Measurements from ENCODE around the gene STARD13.
"Not testable (repeated sequence)": the region's sequence is repeated elsewhere in the genome, so short reads cannot be mapped to it uniquely, and the experiment has no call there.

STARD13 gene

GRCh38 chr13:33184112-33184490 is 101.5 kb downstream of the STARD13 start:
- 84 to 89% methylated on average over 2 of the region's 2 CpGs for WGBS, 2 experiments (ENCODE audit: insufficient coverage in 2 of 2)

GRCh38 chr13:33183431-33184111 is 102.0 kb downstream of the STARD13 start:
- no peaks in the 10 kb centered on the region for H3K36me3 ChIP-seq (ENCODE audit: control insufficient read depth, insufficient read depth, low read length)
- H3K4me1 ChIP-seq (ENCODE audit: control insufficient read depth, insufficient read depth, low read length, poor library complexity, severe bottlenecking) = peaks cover 20% of the 10 kb centered on the region
- H3K9me3 ChIP-seq (ENCODE audit: control insufficient read depth, low read length) = no peaks in the 10 kb centered on the region
- no peak overlapping the region for H3K4me3 ChIP-seq (ENCODE audit: extremely low read depth, insufficient read depth, low read length, poor library complexity, severe bottlenecking)
- no peak overlapping the region for H3K27ac ChIP-seq (ENCODE audit: low read depth, low read length, severe bottlenecking)
- 100% methylated on average over 1 of the region's 3 CpGs for WGBS, 2 experiments (ENCODE audit: insufficient coverage in 2 of 2)

More at GRCh38 chr13:33184112-33184490, 101.5 kb downstream of the STARD13 start:
- no peaks in the 10 kb centered on the region for H3K9me3 ChIP-seq (ENCODE audit: control insufficient read depth, low read length)
- H3K4me3 ChIP-seq (ENCODE audit: extremely low read depth, insufficient read depth, low read length, poor library complexity, severe bottlenecking) = no peak overlapping the region
- H3K4me1 ChIP-seq (ENCODE audit: control insufficient read depth, insufficient read depth, low read length, poor library complexity, severe bottlenecking) = peaks cover 20% of the 10 kb centered on the region
- no peak overlapping the region for H3K27ac ChIP-seq (ENCODE audit: low read depth, low read length, severe bottlenecking)
- no peaks in the 10 kb centered on the region for H3K36me3 ChIP-seq (ENCODE audit: control insufficient read depth, insufficient read depth, low read length)

- Histone ChIP-seq H3K27ac (ENCODE audit: low read depth, low read length, severe bottlenecking) (no peak overlapping the region), H3K9me3 (ENCODE audit: control insufficient read depth, low read length) (no peaks in the 10 kb centered on the region), H3K36me3 (ENCODE audit: control insufficient read depth, insufficient read depth, low read length) (no peaks in the 10 kb centered on the region), H3K4me1 (ENCODE audit: control insufficient read depth, insufficient read depth, low read length, poor library complexity, severe bottlenecking) (peaks cover 16% of the 10 kb centered on the region), H3K4me3 (ENCODE audit: extremely low read depth, insufficient read depth, low read length, poor library complexity, severe bottlenecking) (no peak overlapping the region)
- 92 to 94% methylated on average over 9 of the region's 9 CpGs for WGBS, 2 experiments (ENCODE audit: insufficient coverage in 2 of 2)
Observed at GRCh38 chr13:33182729-33183128, 102.8 kb downstream of the STARD13 start.

- no peaks in the 10 kb centered on the region for H3K36me3 ChIP-seq (ENCODE audit: control insufficient read depth, insufficient read depth, low read length)
- H3K4me1 ChIP-seq (ENCODE audit: control insufficient read depth, insufficient read depth, low read length, poor library complexity, severe bottlenecking) = peaks cover 9% of the 10 kb centered on the region
- H3K9me3 ChIP-seq (ENCODE audit: control insufficient read depth, low read length) = no peaks in the 10 kb centered on the region
- H3K27ac ChIP-seq (ENCODE audit: low read depth, low read length, severe bottlenecking) = no peak overlapping the region
- no peak overlapping the region for H3K4me3 ChIP-seq (ENCODE audit: extremely low read depth, insufficient read depth, low read length, poor library complexity, severe bottlenecking)
Observed at GRCh38 chr13:33181264-33181663, 104.3 kb downstream of the STARD13 start.

- no peaks in the 10 kb centered on the region for H3K36me3 ChIP-seq (ENCODE audit: control insufficient read depth, insufficient read depth, low read length)
- 67 to 80% methylated on average over 1 of the region's 5 CpGs for WGBS, 2 experiments (ENCODE audit: insufficient coverage in 2 of 2)
- H3K27ac ChIP-seq (ENCODE audit: low read depth, low read length, severe bottlenecking) = no peak overlapping the region
- no peak overlapping the region for H3K4me3 ChIP-seq (ENCODE audit: extremely low read depth, insufficient read depth, low read length, poor library complexity, severe bottlenecking)
- H3K4me1 ChIP-seq (ENCODE audit: control insufficient read depth, insufficient read depth, low read length, poor library complexity, severe bottlenecking) = no peaks in the 10 kb centered on the region
- H3K9me3 ChIP-seq (ENCODE audit: control insufficient read depth, low read length) = no peaks in the 10 kb centered on the region
Observed at GRCh38 chr13:33180122-33180804, 105.3 kb downstream of the STARD13 start.

- no peaks in the 10 kb centered on the region for H3K9me3 ChIP-seq (ENCODE audit: control insufficient read depth, low read length)
- 80 to 100% methylated on average over 1 of the region's 1 CpG for WGBS, 2 experiments (ENCODE audit: insufficient coverage in 2 of 2)
- no peak overlapping the region for H3K4me3 ChIP-seq (ENCODE audit: extremely low read depth, insufficient read depth, low read length, poor library complexity, severe bottlenecking)
- H3K4me1 ChIP-seq (ENCODE audit: control insufficient read depth, insufficient read depth, low read length, poor library complexity, severe bottlenecking) = no peaks in the 10 kb centered on the region
- no peaks in the 10 kb centered on the region for H3K36me3 ChIP-seq (ENCODE audit: control insufficient read depth, insufficient read depth, low read length)
- H3K27ac ChIP-seq (ENCODE audit: low read depth, low read length, severe bottlenecking) = no peak overlapping the region
Observed at GRCh38 chr13:33179463-33179862, 106.1 kb downstream of the STARD13 start.

GRCh38 chr13:33178209-33178840 is 107.2 kb downstream of the STARD13 start:
- 100% methylated on average over 1 of the region's 4 CpGs; no CpG with 5 or more reads in 1 of the 2 experiments for WGBS, 2 experiments (ENCODE audit: insufficient coverage in 2 of 2)

GRCh38 chr13:33177340-33178208 is 108.0 kb downstream of the STARD13 start:
- H3K36me3 ChIP-seq (ENCODE audit: control insufficient read depth, insufficient read depth, low read length); H3K27ac ChIP-seq (ENCODE audit: low read depth, low read length, severe bottlenecking); H3K4me3 ChIP-seq (ENCODE audit: extremely low read depth, insufficient read depth, low read length, poor library complexity, severe bottlenecking); H3K9me3 ChIP-seq (ENCODE audit: control insufficient read depth, low read length); H3K4me1 ChIP-seq (ENCODE audit: control insufficient read depth, insufficient read depth, low read length, poor library complexity, severe bottlenecking): not testable (repeated sequence)
- WGBS, 2 experiments (ENCODE audit: insufficient coverage in 2 of 2) = 91 to 100% methylated on average over 1 of the region's 4 CpGs

More at GRCh38 chr13:33178209-33178840, 107.2 kb downstream of the STARD13 start:
- no peak overlapping the region for H3K4me3 ChIP-seq (ENCODE audit: extremely low read depth, insufficient read depth, low read length, poor library complexity, severe bottlenecking)
- H3K27ac ChIP-seq (ENCODE audit: low read depth, low read length, severe bottlenecking) = no peak overlapping the region
- H3K4me1 ChIP-seq (ENCODE audit: control insufficient read depth, insufficient read depth, low read length, poor library complexity, severe bottlenecking) = no peaks in the 10 kb centered on the region
- no peaks in the 10 kb centered on the region for H3K36me3 ChIP-seq (ENCODE audit: control insufficient read depth, insufficient read depth, low read length)
- H3K9me3 ChIP-seq (ENCODE audit: control insufficient read depth, low read length) = no peaks in the 10 kb centered on the region

GRCh38 chr13:33176526-33176925 is 109.0 kb downstream of the STARD13 start:
- no peaks in the 10 kb centered on the region for H3K9me3 ChIP-seq (ENCODE audit: control insufficient read depth, low read length)
- no peaks in the 10 kb centered on the region for H3K4me1 ChIP-seq (ENCODE audit: control insufficient read depth, insufficient read depth, low read length, poor library complexity, severe bottlenecking)
- 100% methylated on average over 1 of the region's 1 CpG; no CpG with 5 or more reads in 1 of the 2 experiments for WGBS, 2 experiments (ENCODE audit: insufficient coverage in 2 of 2)
- no peak overlapping the region for H3K27ac ChIP-seq (ENCODE audit: low read depth, low read length, severe bottlenecking)
- no peaks in the 10 kb centered on the region for H3K36me3 ChIP-seq (ENCODE audit: control insufficient read depth, insufficient read depth, low read length)
- no peak overlapping the region for H3K4me3 ChIP-seq (ENCODE audit: extremely low read depth, insufficient read depth, low read length, poor library complexity, severe bottlenecking)

- Histone ChIP-seq H3K4me1 (ENCODE audit: control insufficient read depth, insufficient read depth, low read length, poor library complexity, severe bottlenecking) (no peaks in the 10 kb centered on the region), H3K36me3 (ENCODE audit: control insufficient read depth, insufficient read depth, low read length) (no peaks in the 10 kb centered on the region), H3K9me3 (ENCODE audit: control insufficient read depth, low read length) (no peaks in the 10 kb centered on the region), H3K27ac (ENCODE audit: low read depth, low read length, severe bottlenecking) (no peak overlapping the region), H3K4me3 (ENCODE audit: extremely low read depth, insufficient read depth, low read length, poor library complexity, severe bottlenecking) (no peak overlapping the region)
- no CpG with 5 or more reads among the region's 2 CpGs for WGBS, 2 experiments (ENCODE audit: insufficient coverage in 2 of 2)
Observed at GRCh38 chr13:33175991-33176390, 109.6 kb downstream of the STARD13 start.

Measured in mesodermal cell (in vitro differentiated cells).